Stimulated activated CD4-positive, alpha-beta T cell treated with anti-CD3 and anti-CD28 coated beads, Interleukin-1b, Interleukin-23, amount 100 ng/mL, for 24 hours (primary cell): ENCODE data around the gene CNN2.

Source experiments
- DNase-seq, 4 experiments: peaks; one replicate each; pipeline ENCODE4 v3.0.0-alpha.2; 2020; ENCODE audit warnings: low read depth in 4 of 4, low spot score in 1 of 4

CNN2 gene

GRCh38 chr19:1025960-1026782, at the start of gene CNN2:
Gene CNN2 (plus strand): TSS chr19:1026608. CDS start chr19:1026662, 54 bp downstream.
- peak in 2 of 4 experiments; percentile 41 to 59 for DNase-seq

- DNase-seq = no peak
Observed at GRCh38 chr19:977058-977464, 49.3 kb upstream of the CNN2 start.

- no peak for DNase-seq
Observed at GRCh38 chr19:979318-979741, 47.1 kb upstream of the CNN2 start.

GRCh38 chr19:980133-980998, 46.0 kb upstream of the CNN2 start:
- DNase-seq = no peak

GRCh38 chr19:982567-983170, 43.7 kb upstream of the CNN2 start:
- DNase-seq = peak; percentile 48 to 68 (median 60)

GRCh38 chr19:984165-984967, 42.0 kb upstream of the CNN2 start, which contains the start of gene WDR18:
Gene WDR18 (plus strand): TSS chr19:984345. CDS start chr19:984354, 9 bp downstream.
- peak; percentile 77 to 90 (median 87) for DNase-seq

- no peak for DNase-seq
Observed at GRCh38 chr19:986083-986482, 40.3 kb upstream of the CNN2 start.

- no peak for DNase-seq
Observed at GRCh38 chr19:988081-988480, 38.3 kb upstream of the CNN2 start.

- no peak for DNase-seq
Observed at GRCh38 chr19:988510-988909, 37.9 kb upstream of the CNN2 start.

- no peak for DNase-seq
Observed at GRCh38 chr19:989381-990081, 36.9 kb upstream of the CNN2 start.

GRCh38 chr19:990119-990571, 36.3 kb upstream of the CNN2 start:
- DNase-seq = no peak

- DNase-seq = no peak
Observed at GRCh38 chr19:990746-991145, 35.7 kb upstream of the CNN2 start.

GRCh38 chr19:991174-991931, 35.1 kb upstream of the CNN2 start:
- peak in 3 of 4 experiments; percentile 44 to 59 (median 58) for DNase-seq

GRCh38 chr19:991932-992669, 34.3 kb upstream of the CNN2 start:
- no peak for DNase-seq

- no peak for DNase-seq
Observed at GRCh38 chr19:992670-993055, 33.7 kb upstream of the CNN2 start.

- no peak for DNase-seq
Observed at GRCh38 chr19:993361-993830, 33.0 kb upstream of the CNN2 start.

GRCh38 chr19:993831-994393, 32.5 kb upstream of the CNN2 start:
- DNase-seq = no peak

- DNase-seq = no peak
Observed at GRCh38 chr19:994516-994915, 31.9 kb upstream of the CNN2 start.
